DMS114 treated with DMSO at 0.1 percent for 48 hours (cell line): ENCODE measurements around the gene VSIG10L.
A peak's percentile ranks its signal among the peaks of the same experiment; 100 is the strongest.

Experiments used
- DNase-seq: peaks from one replicate; lab custom pipeline; 2025; ENCODE audit not compliant: unreplicated experiment; lab: John Stamatoyannopoulos, UW

VSIG10L gene

DNA sequence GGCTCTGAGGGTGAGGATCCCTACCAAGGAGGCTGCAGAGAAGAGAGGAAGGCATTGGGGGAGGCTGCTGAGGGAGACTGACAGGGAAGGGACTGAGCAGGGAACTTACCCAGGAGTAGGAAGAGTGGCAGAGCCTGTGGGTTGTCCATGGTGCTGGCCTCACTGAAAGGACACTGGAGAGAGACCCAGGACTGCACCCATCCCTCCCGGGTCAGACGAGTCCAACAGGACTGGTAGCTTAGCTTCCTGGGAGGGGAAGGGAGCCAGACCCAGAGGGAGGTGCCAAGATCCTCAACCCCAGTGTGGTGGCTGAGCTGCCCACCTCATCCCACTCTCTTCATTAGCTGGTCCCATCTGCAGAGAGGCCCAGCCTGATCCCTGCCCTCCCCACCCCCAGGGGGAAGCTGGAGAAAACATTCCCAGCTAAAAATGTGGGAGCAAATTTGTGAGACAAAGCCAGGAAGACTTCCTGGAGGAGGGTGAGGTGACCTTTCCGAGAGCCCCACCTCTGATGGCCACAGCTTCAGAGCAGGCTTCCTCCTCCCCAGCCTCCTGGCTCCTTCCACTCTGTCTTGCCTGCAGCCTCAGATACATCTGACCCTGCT lies at the start of gene VSIG10L:
Gene VSIG10L, minus strand, starts transcription at position 164 of the 605 bp plus-strand sequence. Its CDS starts 15 bp downstream, at position 149.
- no peak for DNase-seq

DNA sequence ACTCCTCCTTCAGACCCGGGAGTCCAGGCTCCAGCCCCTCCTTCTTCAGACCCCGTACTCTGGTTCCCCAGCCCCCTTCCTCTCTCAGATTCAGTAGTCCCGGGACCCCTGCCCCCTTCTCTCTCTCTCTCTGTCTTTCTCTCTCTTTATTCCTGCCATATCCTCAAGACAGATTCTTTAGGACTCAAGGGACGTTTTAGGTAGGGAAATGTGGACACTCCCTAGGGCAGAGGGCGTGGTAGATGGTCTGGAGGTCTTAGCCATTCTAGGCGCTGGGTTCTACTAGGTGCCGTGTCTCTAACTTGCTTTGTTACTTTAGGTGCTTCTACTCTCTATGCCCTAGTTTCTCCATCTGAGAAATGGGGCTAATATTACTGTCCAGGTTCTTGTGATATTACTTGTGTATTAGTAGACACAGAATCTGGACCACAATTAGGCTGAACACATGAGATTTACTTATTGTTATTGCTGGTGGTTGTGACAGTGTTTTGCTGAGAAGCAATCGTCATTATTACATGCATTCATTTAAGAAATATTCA lies 49.2 kb upstream of the VSIG10L start:
- no peak for DNase-seq

DNA sequence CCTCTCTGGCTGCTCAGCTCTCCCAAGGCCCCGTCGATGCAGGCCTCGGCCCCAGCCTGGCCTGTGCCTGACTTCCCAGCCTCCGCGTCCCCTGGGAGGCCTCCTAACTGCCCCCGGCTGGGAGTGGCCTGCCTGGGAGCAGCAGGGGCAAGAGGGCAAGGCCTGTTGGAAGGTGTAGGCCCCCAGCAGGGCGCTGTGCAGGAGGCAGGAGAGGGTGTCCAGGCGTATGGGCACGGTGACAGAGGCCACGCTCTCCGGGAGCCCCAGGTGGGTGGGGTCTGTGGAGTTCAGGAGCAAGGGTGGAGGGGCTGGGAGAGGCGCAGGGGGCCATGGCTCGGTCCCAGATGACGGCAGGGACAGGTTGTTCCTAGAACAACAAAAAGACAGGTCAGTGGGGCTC lies 47.2 kb upstream of the VSIG10L start:
- no peak for DNase-seq

DNA sequence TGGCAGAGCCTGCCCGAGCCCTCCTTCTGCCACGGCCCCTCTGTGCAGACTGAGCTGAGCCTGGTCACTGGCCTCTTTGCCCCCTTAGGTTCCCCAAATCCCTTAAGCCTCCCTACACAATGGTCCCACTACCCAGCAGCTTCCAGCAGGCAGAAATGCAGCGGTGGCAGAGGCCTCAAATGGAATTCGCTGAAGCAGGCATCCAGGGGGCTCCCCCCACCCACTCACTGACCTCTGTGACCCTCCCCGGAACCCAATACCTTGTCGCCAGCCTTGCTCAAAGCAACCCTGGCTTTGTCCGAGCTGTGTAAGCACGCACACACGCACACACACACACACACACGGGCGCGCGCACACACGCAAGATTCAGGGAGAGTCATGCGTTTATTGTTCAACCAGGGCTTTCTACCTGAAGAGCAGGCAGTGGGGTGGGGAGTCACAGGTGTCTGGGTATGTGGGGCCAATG lies 46.0 kb upstream of the VSIG10L start, which contains the start of gene LIM2:
Gene LIM2, minus strand, starts transcription at position 51 of the 466 bp plus-strand sequence. CDS start 531 bp downstream, outside the sequence.
- DNase-seq, result no peak

DNA sequence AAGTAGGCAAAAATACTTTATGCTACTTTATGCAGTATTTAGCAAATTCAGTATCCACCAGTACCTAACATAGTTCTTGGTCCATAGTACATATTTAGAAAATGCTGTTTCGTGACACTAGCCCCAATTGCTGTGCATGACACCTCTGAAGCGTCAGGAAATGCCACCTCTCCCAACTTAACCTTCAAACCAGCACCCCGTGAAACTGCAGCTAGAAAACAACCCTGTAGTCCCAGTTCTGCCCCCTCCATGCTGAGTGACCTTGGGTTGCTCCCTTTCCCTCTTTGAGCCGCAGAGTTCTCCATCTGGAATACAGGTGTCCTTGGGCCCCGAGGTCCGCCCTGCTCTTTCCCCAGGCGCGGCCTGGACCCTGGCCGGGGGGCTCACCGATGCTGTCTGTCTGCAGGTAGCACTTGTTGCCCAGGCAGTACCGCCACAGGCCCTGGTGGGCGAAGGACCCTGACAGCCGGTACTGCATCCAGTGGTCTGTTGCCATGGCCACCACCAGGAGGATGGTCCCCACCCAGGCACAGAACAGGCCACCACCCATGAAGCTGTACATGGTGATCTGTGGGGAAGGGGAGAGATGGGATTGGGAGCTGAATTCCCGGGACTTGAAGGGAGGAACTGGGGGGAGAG lies 45.1 kb upstream of the VSIG10L start:
- DNase-seq, result no peak

DNA sequence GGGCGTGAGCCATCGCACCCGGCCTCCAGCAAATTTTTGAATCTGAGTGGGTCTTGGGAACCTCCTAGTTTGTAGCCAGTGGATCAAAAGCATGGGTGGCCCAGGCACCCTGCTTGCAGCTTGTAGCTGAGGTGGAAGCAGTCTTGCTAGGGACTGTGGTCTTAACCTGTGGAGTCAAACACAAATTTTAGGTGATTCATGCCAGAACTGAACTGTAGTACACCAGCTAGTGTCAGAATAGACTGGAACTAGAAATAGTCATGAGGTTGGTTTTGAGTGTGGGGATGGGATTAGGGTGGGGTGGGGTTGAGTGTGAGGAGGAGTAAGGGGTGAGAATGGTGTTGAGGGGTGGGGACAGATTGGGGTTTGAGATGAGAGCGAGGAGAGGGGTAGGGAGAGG lies 40.1 kb upstream of the VSIG10L start:
- no peak for DNase-seq

DNA sequence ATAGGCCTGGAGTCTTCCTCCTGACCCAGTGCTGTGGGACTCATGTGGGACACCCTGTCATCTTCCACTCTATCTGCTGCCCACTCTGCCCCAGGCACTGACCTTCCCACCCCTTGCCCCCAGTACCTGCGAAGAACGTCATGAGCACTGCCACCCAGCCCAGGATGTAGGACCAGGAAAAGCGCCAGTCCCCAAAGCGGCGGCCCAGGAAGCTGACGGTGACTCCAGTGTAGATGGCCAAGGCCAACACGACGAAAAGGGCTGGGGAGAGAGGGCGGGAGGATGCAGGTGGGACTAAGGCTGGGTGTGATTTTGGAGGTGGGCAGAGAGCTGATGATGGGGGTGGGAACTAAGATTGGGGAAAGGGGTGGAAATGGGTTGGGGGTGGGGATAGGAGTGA lies 38.4 kb upstream of the VSIG10L start:
- DNase-seq, result no peak

DNA sequence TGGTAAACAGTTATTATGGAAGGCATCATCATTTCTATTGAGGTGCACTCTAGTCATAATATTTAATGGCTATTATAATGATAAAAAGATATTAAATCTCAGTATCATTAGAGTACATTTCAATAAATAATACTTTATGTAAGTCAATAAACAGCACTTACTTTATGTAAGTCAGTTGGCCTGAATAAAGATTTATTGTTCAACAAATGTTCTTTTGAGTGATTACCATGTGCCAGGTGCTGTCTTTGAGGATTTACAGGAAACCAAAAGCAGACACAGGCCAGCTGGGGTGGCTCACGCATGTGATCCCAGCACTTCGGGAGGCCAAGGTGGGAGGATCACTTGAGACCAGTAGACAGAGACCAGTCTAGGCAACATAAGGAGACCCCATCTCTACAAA lies 35.5 kb upstream of the VSIG10L start:
- DNase-seq, result no peak

DNA sequence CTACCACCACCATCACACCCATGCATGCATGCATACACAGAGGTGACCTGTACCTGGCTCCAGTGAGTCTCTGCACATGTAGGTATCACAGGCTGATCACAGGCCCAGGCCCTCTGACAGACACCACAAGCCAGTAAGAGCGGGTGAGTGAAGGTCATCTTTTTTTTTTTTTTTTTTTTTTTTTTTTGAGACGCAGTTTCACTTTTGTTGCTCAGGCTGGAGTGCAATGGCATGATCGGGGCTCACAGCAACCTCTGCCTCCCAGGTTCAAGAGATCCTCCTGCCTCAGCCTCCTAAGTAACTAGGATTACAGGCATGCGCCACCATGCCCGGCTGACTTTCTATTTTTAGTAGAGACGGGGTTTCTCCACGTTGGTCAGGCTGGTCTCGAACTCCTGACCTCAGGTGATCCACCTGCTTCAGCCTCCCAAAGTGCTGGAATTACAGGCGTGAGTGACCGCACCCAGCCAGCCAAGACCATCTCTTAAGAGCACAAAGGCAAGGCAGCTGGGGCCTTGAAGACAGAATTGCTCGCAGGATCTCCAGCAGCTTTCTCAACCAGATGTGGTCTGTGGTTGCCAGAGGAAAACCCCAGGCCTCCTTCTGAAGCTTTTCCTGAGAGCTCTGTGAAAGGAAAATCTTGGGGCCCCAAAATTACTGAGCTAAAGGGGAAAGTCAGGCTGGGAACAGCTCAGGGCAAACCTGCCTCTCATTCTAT lies 33.7 kb upstream of the VSIG10L start:
- no peak for DNase-seq

DNA sequence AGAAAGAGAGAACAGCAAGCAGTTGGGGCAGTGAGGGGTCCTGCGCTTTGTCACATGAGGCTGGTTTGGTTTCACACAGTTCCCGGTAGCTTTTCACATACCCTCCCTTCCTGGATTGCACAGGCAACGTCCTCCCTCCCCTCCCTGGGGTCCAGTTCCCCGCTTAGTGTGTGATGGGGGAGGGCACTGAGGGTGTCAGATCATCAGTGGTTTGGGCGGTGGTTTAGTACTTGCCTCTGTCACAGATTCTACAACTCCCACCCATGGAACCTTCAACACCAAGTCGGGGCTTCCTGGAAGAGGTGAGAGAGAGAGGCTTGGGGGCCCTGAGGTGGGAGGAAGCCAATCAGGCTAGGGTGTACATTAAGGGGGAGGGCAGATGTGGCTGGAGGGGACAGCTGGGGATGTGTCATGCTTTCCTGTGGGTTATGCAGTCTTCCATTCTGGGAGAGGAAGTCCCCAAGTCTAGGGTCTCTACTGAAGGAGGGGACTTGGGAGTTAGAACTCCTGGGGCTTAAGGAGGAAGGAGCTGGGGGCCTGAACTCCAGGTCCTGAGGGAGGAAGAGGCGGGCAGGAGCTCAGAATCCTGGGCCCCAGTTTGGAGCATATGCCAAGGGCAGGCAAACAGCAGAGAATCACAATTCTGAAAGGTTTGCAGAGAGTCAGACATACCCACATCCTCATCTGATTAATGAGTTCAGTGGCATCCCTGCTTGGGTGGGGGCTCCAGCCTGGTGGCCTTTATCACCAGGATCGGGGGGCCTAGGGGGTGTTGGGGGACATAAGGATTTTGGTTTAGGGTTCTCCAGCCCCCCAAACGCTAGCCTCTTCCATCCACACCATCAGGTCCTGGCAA lies 30.9 kb upstream of the VSIG10L start, which contains the start of gene NKG7:
Gene NKG7, minus strand, starts transcription at position 6 of the 856 bp plus-strand sequence. CDS start 119 bp downstream, outside the sequence.
- DNase-seq, result no peak

DNA sequence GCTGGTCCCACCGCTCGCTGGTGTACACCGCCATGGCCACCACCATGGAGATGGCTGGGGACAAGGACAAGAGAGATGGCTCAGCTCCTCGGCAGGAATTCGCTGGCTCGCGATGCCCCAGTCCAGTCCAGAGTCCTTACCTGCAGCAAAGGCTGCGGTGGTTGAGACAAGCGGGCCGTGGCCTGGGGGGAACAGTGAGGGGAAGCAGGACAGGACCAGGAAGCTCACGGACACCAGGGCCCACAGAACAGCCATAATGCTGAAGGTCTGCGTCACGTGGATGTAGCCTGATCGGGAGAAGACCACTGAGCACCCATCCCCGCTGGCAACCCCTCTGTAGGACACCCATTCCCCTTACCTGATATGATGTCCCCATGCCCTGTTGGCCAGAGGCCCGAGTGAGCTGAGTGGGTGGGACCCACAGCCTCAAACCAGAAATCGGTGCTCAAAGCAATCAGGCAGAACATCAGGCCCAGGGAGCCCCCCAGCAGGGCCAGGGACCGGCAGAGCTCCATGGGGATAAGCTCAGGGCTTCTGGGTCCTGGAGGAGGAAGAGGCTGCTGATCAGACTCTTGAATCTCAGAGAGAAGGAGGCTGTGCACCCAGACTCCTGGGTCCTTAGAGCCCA lies 30.2 kb upstream of the VSIG10L start:
- no peak for DNase-seq

DNA sequence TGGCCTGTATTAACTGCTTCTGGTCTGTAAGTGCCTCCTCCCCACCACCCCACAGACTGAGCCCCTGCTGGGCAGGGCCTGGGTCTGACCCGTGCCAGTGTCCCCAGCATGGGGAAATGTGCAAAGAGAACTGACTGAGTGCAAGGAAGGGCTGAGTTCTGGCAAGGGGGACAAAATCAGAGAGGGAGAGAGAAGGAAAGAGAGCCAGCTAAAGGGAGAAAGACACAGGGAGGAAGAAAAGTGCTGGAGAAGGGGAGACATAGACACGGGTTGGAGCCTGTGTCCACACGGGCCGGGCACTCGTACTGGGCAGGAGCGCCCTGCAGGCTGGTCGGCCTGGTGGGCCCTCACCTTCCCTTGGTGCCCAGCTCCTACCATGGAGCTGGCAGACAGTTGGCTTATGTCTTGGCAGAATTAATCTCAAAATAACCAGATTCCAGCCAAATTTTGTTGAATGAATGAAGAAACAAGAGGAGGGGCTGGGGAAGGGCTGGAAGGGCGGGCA lies 29.3 kb upstream of the VSIG10L start:
- DNase-seq, result no peak

DNA sequence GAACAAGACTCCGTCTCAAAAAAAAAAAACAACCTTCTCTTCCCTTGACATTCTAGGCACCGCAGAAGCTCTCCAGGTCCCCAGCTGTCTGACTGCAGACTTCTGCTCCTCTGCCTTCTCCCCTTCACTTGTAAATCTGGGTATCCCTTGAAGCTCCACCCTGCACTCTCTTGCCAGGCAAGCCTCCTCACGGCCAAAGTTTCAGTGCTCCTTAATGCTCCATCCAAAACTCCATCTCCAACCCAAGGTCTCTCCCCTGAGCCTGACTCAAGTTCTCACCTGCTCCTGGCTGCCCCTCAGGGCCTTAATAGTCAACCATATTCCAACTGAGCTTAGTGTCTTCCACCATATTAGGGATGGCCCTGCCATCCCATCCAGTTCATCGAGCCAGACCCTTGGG lies 28.3 kb upstream of the VSIG10L start:
- DNase-seq, result no peak

DNA sequence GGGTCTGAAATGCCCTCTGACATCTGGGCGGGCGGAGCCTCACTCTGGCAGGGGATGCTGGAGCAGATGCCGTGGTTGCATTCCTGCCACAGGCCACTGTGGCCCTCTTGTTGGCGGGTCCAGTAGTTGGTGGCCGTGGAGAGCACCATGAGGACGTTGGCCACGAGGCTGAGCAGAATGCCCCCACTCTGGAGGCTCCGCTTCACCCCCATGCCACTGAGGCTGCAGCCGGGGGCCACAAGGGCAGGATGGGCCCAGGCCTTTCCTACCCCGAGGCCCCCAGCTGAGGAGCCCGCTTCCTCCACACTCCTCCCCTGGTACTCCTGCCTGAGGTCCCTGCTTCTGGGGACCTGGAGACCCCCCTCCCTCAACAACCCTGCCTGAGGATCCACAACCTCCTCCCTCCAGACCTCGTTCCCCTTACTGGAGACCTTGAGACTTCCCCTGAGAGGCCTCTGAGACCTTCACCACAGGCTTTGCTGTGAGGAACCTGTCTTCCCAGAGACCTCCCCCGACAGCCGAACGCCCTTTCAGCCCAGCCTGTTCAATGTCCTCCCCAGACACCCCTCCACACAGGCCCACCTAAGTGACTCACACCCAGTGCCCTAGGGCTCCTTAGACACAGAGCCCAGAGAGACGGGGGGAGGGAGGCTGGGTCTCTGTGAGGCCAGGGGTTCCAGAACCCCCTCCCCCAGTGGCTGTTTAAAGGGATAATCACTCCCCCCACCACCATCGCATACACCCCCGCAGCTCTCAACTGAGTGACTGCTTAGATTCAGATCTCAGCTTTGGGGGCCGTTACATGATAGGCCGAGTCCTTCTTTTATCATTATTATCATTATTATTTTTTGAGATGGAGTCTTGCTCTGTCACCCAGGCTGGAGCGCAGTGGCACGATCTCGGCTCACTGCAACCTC lies 26.7 kb upstream of the VSIG10L start, which contains the start of gene CLDND2:
Gene CLDND2, minus strand, starts transcription at position 638 of the 917 bp plus-strand sequence. Its CDS starts 426 bp downstream, at position 212.
- no peak for DNase-seq

DNA sequence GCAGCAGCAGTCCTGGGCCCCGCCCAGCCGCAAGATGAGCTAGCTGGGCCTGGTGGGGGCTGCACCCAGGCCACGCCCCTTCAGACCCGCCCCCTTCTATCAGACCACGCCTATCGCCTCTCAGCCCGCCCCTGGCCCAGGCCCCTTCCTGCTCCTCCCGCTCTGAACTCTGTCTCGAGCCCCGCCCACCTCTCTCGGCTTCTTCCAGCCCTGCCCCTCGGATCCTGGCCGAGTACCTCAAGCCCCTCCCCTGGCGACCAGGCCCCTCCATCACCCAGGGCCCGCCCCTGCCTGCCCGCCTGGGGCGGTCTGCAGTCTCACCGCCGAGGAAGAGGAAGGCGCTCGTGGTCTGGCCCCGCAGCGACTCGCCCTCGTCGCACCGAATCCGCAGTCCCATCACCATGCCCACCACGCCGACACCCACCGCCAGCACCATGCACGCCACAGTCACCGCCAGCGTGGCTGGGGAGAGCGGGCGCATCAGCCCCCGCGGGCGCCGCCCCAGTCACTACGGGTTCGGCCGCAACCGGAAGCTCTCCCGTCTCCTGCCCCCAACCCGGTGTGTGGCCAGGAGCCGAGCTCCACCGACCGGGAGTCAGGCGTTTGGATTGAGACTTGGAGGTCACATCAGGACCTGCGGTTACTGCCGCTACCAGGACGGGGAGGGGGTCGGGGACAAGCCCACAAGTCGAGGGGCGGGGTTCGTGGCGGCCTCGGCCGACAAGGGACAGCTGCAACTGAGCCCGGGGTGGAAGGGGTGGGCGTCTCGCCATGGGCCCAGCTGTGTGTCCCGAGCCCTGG lies 25.8 kb upstream of the VSIG10L start:
- peak; percentile 93 for DNase-seq

DNA sequence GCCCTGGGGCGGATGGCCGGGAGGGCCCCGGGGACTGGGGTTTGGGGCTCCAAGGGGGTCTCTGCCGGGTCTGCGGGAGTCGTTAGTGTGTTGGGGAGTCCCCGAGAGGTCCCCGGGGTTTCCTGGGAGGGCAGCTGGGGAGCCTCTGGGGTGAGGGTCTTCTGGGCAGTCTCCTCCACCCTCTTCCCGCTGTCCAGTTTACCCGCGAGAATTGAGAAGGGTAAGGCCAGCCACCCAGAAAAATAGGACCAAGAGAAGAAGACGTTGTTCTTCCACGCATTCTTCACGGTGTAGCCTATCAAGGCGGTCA lies 25.3 kb upstream of the VSIG10L start:
- DNase-seq, result no peak

DNA sequence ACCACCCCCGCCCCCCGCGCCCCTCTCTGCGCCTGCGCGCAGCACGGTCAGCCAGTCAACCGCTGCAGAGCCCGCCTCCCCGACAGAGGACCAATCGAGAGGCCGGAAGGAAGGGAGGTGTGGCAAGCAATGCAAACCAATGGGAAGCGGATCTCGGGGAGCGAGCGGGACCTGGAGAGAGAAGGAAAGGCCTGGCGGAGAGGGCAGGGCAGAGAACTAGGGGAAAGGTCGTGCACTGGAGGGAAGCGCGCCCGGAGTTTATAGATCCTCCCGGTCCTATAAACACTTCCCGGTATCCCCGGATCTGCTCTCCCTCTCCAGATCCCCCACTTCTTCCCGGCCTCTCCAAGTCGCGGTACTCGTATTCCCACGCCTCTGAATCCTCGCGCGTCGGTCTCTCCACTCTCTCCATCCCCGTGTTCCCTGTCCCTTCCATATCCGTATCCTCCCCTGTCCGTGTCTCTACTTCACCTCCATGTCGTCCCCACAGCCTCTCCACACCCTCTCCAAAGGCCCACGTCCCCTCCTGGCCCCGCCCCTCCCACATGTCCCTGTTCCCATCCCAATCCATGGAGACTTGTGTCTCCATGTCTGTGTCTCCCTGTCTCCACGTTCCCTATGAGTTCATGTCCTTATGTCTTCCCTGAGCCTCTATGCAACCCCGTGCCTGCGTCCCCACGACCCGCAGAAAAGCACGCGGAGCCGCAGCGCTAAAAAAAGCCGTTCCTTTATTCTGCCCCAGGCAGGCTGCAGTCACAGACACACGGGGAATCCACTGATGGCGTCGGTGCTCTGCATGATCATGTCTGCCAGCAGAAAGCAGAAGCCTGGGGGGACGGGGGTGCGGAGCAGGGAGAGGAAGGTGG lies 24.7 kb upstream of the VSIG10L start:
- peak; percentile 92 for DNase-seq
